Spleen (tissue), 11 donors: ENCODE results near the gene CORIN. TPM values are rescaled to one million over a fixed set of nuclear protein-coding genes. Genes with fewer than 3 reads are reported as not detected.

Experiments
- DNase-seq: peaks from one replicate; pipeline ENCODE4 v3.0.0-alpha.2; 2020
- H3K27ac ChIP-seq, 8 donors: fragments of 200-600 bp; sonication (generic) in 7 of 8; 1 replicate in 4 of 8; 2 replicates in 4 of 8; pipeline versions ENCODE4 v1.5.0 to v1.8.0; 2016 to 2021; ENCODE audit warnings: inconsistent platforms in 4 of 8, mild to moderate bottlenecking in 4 of 8, moderate library complexity in 1 of 8
- H3K27me3 ChIP-seq, 7 donors: fragments of 200-600 bp; sonication (generic) in 6 of 7; replicated peaks in 1 of 7; 1 replicate in 4 of 7; 2 replicates in 3 of 7; pipeline versions ENCODE4 v1.5.0 to v1.8.0; 2016 to 2021; ENCODE audit warnings: inconsistent platforms in 3 of 7, mild to moderate bottlenecking in 1 of 7
- H3K36me3 ChIP-seq, 6 donors: fragments of 200-600 bp; sonication (generic) in 5 of 6; 1 replicate in 4 of 6; 2 replicates in 2 of 6; pipeline versions ENCODE4 v1.5.0 to v1.8.0; 2016 to 2021; ENCODE audit warnings: inconsistent platforms in 2 of 6
- H3K4me1 ChIP-seq, 6 donors: fragments of 200-600 bp; sonication (generic) in 5 of 6; 1 replicate in 3 of 6; 2 replicates in 3 of 6; pipeline versions ENCODE4 v1.5.0 to v1.8.0; 2016 to 2021; ENCODE audit warnings: inconsistent platforms in 3 of 6
- H3K4me3 ChIP-seq, 8 donors: fragments of 200-600 bp; sonication (generic) in 7 of 8; 1 replicate in 4 of 8; 2 replicates in 4 of 8; pipeline versions ENCODE4 v1.5.0 to v1.8.0; 2016 to 2021; ENCODE audit warnings: inconsistent platforms in 4 of 8, mild to moderate bottlenecking in 4 of 8, moderate library complexity in 2 of 8
- H3K9me3 ChIP-seq, 8 donors: fragments of 200-600 bp; sonication (generic) in 7 of 8; 1 replicate in 4 of 8; 2 replicates in 4 of 8; pipeline versions ENCODE4 v1.5.0 to v1.8.0; 2016 to 2021; ENCODE audit warnings: inconsistent platforms in 4 of 8
- POLR2A ChIP-seq, 3 donors: fragments of 450-650 bp; IDR thresholded peaks; one replicate each; pipeline ENCODE4 v1.5.1; 2017; ENCODE audit warnings: antibody characterized with exemption in 3 of 3, mild to moderate bottlenecking in 1 of 3
- POLR2AphosphoS5 ChIP-seq, 3 donors: sonication (generic); formaldehyde crosslinking; IDR thresholded peaks; one replicate each; pipeline ENCODE4 v1.5.1; 2017; ENCODE audit warnings: antibody characterized with exemption in 3 of 3
- WGBS, 5 donors: extraction: QIAGEN DNeasy Blood & Tissue Kit in 3 of 5; methylation state at CpG; one replicate each; pipeline versions ENCODE4 v1.1.5 to v1.1.7; 2013 to 2018; 5-methylcytosine and 5-hydroxymethylcytosine counted together
- intact Hi-C: fragments of 100-400 bp; cut with DNase I; formaldehyde crosslinking; loops from one replicate; pipeline ENCODE4 v1.15.0; 2023; ENCODE audit warnings: low total_unique reads
- polyA plus RNA-seq, 3 donors: library from polyadenylated mRNA; stranded (reverse); fragments of 200-250 nt; gene quantifications; one replicate each; pipeline ENCODE4 v1.2.1, GENCODE V29; 2013
- total RNA-seq, 7 donors: library from RNA; depleted of rRNA in 3 of 7; stranded (reverse); fragments of >200 nt in 3 of 7; fragmentation: NEBNext Ultra II Directional in 4 of 7; extraction: Animal tissue kit (Norgen Biotek cat#: 25700) in 4 of 7; gene quantifications; one replicate each; pipeline versions ENCODE4 v1.1.0 to v1.2.1, GENCODE V29; 2016 to 2021
- TF ChIP-seq, protein P1 (sequence below), 11 experiments: fragments of 200-600 bp in 7 of 11; fragments of 450-650 bp in 4 of 11; sonication (generic) in 4 of 11; IDR thresholded peaks in 8 of 11; conservative IDR thresholded peaks in 3 of 11; 1 replicate in 7 of 11; 2 replicates in 4 of 11; pipeline versions ENCODE4 v1.4.0 to v1.8.0; 2016 to 2021; ENCODE audit warnings: antibody characterized with exemption in 11 of 11, inconsistent platforms in 4 of 11, mild to moderate bottlenecking in 1 of 11
- donor health status: healthy with polysubstance abuse.
- donor health status: DM: no; HTN: no; CAD: no; lungs with moderate emphysema.
- donor health status: DM: no; HTN: no; CAD: no.
- donor health status: Bipolar disorder and iron deficiency.
- donor health status: healthy.
- donor health status: DM: no; HTN: no; CAD: no.
- donor health status: DM: yes; HTN: yes; CAD: no.

Gene CORIN
- total and polyA plus RNA-seq, 10 donors: 0.23 to 12.3 (median 0.85) TPM

DNA sequence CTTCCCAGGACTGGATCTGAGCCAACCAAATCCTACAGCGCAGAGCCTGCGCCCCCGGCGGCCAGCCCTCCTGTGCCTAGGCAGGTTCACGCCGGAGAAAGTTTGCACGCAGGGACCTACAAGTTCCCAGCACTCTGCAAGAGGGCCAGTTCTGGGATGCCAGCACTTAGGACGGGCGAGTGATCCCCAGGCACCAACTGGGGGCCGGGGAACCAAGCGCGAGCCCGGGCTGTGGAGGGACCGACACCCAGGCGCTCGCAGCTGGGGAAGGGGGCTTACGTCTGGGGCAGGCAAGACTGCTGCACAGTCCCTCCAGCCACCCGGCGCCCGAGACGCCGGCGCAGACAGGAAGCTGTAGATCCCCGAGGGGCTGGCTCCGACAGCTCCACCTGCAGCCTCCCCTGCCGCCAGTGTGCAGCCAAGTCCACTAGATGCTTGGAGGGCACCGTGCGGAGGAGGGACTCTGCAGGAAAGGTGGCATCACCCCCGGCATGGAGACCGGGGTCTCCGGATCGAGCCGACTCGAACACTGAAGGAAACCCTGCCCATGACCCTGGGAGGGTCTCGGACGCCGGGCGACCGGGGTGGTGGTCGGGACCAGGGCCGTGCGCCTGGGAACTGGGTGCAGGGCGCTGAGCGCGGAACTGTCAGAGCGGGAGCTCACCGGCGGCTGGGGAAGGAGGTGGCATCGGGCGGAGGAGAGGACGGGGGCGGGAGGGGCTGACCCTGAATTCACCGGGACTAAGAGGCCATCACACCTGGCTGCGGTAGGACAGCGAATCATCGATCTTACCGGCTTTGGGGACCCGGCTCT, 566 bp downstream of the CORIN start:
- Histone ChIP-seq H3K36me3 (peaks cover 0 to 6% (median 0%) of the 10 kb centered on the region in 6 donors), H3K4me3 (peak overlapping the region; percentile 14 to 67 (median 46)), H3K27ac (no peak overlapping the region), H3K27me3 (peaks cover 0 to 52% (median 7%) of the 10 kb centered on the region in 7 donors), H3K4me1 (peaks cover 16 to 46% (median 30%) of the 10 kb centered on the region in 6 donors), H3K9me3 (peaks cover 0 to 9% (median 0%) of the 10 kb centered on the region in 8 donors)
- intact Hi-C loops: no loop called here
- TF ChIP-seq POLR2AphosphoS5 (IDR thresholded peaks at IDR 0.05) (peak in 2 of 3 donors; percentile 29 to 63), POLR2A (IDR thresholded peaks at IDR 0.05) (no peak)
- TF ChIP-seq, protein P1, sequence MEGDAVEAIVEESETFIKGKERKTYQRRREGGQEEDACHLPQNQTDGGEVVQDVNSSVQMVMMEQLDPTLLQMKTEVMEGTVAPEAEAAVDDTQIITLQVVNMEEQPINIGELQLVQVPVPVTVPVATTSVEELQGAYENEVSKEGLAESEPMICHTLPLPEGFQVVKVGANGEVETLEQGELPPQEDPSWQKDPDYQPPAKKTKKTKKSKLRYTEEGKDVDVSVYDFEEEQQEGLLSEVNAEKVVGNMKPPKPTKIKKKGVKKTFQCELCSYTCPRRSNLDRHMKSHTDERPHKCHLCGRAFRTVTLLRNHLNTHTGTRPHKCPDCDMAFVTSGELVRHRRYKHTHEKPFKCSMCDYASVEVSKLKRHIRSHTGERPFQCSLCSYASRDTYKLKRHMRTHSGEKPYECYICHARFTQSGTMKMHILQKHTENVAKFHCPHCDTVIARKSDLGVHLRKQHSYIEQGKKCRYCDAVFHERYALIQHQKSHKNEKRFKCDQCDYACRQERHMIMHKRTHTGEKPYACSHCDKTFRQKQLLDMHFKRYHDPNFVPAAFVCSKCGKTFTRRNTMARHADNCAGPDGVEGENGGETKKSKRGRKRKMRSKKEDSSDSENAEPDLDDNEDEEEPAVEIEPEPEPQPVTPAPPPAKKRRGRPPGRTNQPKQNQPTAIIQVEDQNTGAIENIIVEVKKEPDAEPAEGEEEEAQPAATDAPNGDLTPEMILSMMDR (IDR thresholded peaks at IDR 0.05 in 8 of 11, conservative IDR thresholded peaks at IDR 0.05 in 3 of 11): no peak
- DNase-seq: peak; percentile 88
- WGBS, 5 donors: 0 to 5% (median 1%) methylated on average over 32 to 58 of the region's 58 CpGs

DNA sequence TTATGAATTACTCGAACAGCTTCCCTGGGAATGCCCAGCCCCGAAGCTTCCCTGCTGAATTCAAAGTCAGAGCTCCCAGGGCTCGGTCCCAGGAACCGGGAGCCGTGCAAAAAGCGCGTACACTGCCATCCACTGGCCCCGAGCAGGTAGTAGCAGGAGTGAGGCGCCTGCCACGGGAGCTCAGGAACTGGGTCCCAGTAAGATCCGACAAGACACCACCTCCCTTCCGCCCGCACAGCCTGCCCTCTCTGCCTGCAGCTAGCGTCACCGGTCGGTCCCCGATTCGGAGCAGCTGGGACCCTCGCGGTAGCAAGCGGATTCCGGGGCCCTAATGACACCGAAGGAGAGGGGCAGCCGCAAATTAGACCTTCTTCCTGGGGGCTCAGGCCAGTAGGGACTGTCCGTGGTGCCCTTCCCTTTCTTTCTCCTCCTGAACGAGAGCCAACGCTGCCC, 1.2 kb downstream of the CORIN start:
- intact Hi-C loops: no loop called here
- peaks cover 16 to 46% (median 30%) of the 10 kb centered on the region in 6 donors for H3K4me1 ChIP-seq
- TF ChIP-seq, protein P1 (IDR thresholded peaks at IDR 0.05 in 8 of 11, conservative IDR thresholded peaks at IDR 0.05 in 3 of 11): peak in 8 of 11 experiments; percentile 13 to 66 (median 42)
- TF ChIP-seq POLR2A (IDR thresholded peaks at IDR 0.05) (no peak), POLR2AphosphoS5 (IDR thresholded peaks at IDR 0.05) (no peak)
- 0 to 2% (median 0%) methylated on average over 15 to 27 of the region's 27 CpGs for WGBS, 5 donors
- no peak overlapping the region for H3K27ac ChIP-seq
- H3K4me3 ChIP-seq: peak overlapping the region; percentile 14 to 67 (median 46)
- peaks cover 0 to 56% (median 7%) of the 10 kb centered on the region in 7 donors for H3K27me3 ChIP-seq
- no peaks in the 10 kb centered on the region for H3K36me3 ChIP-seq
- peak; percentile 88 for DNase-seq
- peaks cover 0 to 9% (median 0%) of the 10 kb centered on the region in 8 donors for H3K9me3 ChIP-seq

DNA sequence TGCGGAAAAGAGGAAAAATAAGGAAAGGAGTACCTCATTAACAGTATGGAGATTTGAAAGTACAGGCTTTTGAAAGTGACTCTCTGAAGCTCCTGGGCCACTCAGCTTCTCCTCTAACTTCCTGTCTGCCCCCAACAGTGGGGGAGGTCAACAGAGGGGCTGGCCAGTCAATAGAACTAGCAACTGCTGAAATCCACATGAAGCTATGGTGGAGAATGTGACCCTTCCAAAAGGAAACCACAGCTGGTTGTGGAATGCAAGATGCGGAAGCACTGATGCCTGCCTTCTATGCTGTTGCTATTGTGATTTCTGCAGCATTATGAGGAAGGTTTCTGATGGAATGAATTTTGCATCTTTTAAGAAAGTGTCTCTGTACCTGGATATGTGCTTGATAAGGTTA, 2.4 kb downstream of the CORIN start:
- WGBS, 5 donors: 46 to 63% (median 54%) methylated on average over 2 of the region's 2 CpGs
- Histone ChIP-seq H3K9me3 (peaks cover 0 to 9% (median 0%) of the 10 kb centered on the region in 8 donors), H3K27ac (no peak overlapping the region), H3K27me3 (peaks cover 0 to 56% (median 7%) of the 10 kb centered on the region in 7 donors), H3K4me3 (peak overlapping the region in 2 of 8 donors; percentile 64 to 67), H3K36me3 (no peaks in the 10 kb centered on the region), H3K4me1 (peaks cover 16 to 46% (median 30%) of the 10 kb centered on the region in 6 donors)
- TF ChIP-seq POLR2A (IDR thresholded peaks at IDR 0.05) (no peak), POLR2AphosphoS5 (IDR thresholded peaks at IDR 0.05) (no peak)
- TF ChIP-seq, protein P1 (IDR thresholded peaks at IDR 0.05 in 8 of 11, conservative IDR thresholded peaks at IDR 0.05 in 3 of 11): no peak
- intact Hi-C loops: no loop called here
- DNase-seq: no peak
